A549 (cell line): ENCODE measurements around the gene APOC3. TPM values are rescaled to one million over a fixed set of nuclear protein-coding genes. Genes with fewer than 3 reads are reported as not detected.

Experiments
- ATAC-seq, 2 experiments: fragments of 200-7000 bp in 1 of 2; fragments of >200 bp in 1 of 2; cut with Nextera tagmentation in 1 of 2; cut with Tn5 transposase in 1 of 2; 3 replicates each; pipeline versions ENCODE4 v1.8.0 to v1.9.1; 2018 to 2020; ENCODE audit warnings: mild to moderate bottlenecking in 1 of 2, moderate library complexity in 1 of 2
- CTCF ChIA-PET: fragments of 300-600 bp; sonication (Branson Sonifier 250); formaldehyde crosslinking; extraction: SDS; loops from one replicate; lab custom pipeline; 2021; ENCODE audit warnings: antibody characterized with exemption, inconsistent platforms; lab: Yijun Ruan, JAX
- POLR2A ChIA-PET: fragments of 350-600 bp; formaldehyde crosslinking; extraction: SDS; loops from one replicate; lab custom pipeline; 2021; ENCODE audit warnings: antibody characterized with exemption, inconsistent platforms; lab: Yijun Ruan, JAX
- DNase-seq, 2 experiments: peaks; one replicate each; pipeline versions ENCODE4 v3.0.0 to v3.0.0-alpha.2; 2011 to 2016; ENCODE audit warnings: low read depth in 1 of 2, low spot score in 1 of 2
- FAIRE-seq: peaks from 2 replicates; lab custom pipeline; 2011; peaks lifted over from hg19 to GRCh38; lab: Jason Lieb, UNC
- H3K27ac ChIP-seq, 2 experiments: fragments of >200 bp; sonication (Bioruptor Twin); formaldehyde crosslinking; 3 replicates each; pipeline ENCODE4 v1.5.1; 2016 to 2017
- H3K4me1 ChIP-seq: fragments of >200 bp; sonication (Bioruptor Twin); formaldehyde crosslinking; 3 replicates; pipeline ENCODE4 v1.6.1; 2016
- H3K4me2 ChIP-seq: fragments of >200 bp; sonication (Bioruptor Twin); formaldehyde crosslinking; 3 replicates; pipeline ENCODE4 v1.6.1; 2016
- H3K4me3 ChIP-seq: fragments of >200 bp; sonication (Bioruptor Twin); formaldehyde crosslinking; 3 replicates; pipeline ENCODE4 v1.5.1; 2016
- H3K9me3 ChIP-seq: fragments of >200 bp; sonication (Bioruptor Twin); formaldehyde crosslinking; 3 replicates; pipeline ENCODE4 v1.6.1; 2016
- ATOH8 ChIP-seq: fragments of 250-450 bp; sonication (Bioruptor Pico); IDR thresholded peaks from 2 replicates; pipeline ENCODE4 v1.5.0; 2020; ENCODE audit warnings: low read depth, mild to moderate bottlenecking, moderate library complexity
- BHLHE40 ChIP-seq: IDR thresholded peaks from 2 replicates; pipeline ENCODE4 v1.6.1; 2012; ENCODE audit warnings: low read depth, low read length, inconsistent platforms
- CBX8 ChIP-seq: fragments of 200-600 bp; sonication (generic); IDR thresholded peaks from 2 replicates; pipeline ENCODE4 v1.6.1; 2016
- CTCF ChIP-seq: fragments of >200 bp; sonication (Bioruptor Twin); formaldehyde crosslinking; IDR thresholded peaks from 3 replicates; pipeline ENCODE4 v1.5.1; 2016
- FOSB ChIP-seq: fragments of 250-450 bp; sonication (Bioruptor Pico); IDR thresholded peaks from 2 replicates; pipeline ENCODE4 v1.5.0; 2020; ENCODE audit warnings: mild to moderate bottlenecking, moderate library complexity
- FOSL2 ChIP-seq, 2 experiments: fragments of 450-650 bp in 1 of 2; fragments of >200 bp in 1 of 2; sonication (Bioruptor Twin) in 1 of 2; formaldehyde crosslinking; IDR thresholded peaks; 2 replicates each; pipeline versions ENCODE4 v1.5.0 to v1.6.1; 2016 to 2020; ENCODE audit warnings: mild to moderate bottlenecking in 1 of 2, moderate library complexity in 1 of 2
- FOXS1 ChIP-seq: fragments of 250-450 bp; sonication (Bioruptor Pico); IDR thresholded peaks from 2 replicates; pipeline ENCODE4 v1.5.0; 2020; ENCODE audit warnings: mild to moderate bottlenecking, moderate library complexity
- HDAC2 ChIP-seq: fragments of 200-600 bp; sonication (generic); IDR thresholded peaks from 2 replicates; pipeline ENCODE4 v1.6.1; 2016
- HEYL ChIP-seq: fragments of 250-450 bp; sonication (Bioruptor Pico); IDR thresholded peaks from 2 replicates; pipeline ENCODE4 v1.8.0; 2021; ENCODE audit warnings: mild to moderate bottlenecking, moderate library complexity
- JUN ChIP-seq, 2 experiments: fragments of >200 bp; sonication (Bioruptor Twin); formaldehyde crosslinking; IDR thresholded peaks; 2 replicates in 1 of 2; 3 replicates in 1 of 2; pipeline ENCODE4 v1.6.1; 2016 to 2017
- KDM5A ChIP-seq: fragments of 200-600 bp; sonication (generic); IDR thresholded peaks from 2 replicates; pipeline ENCODE4 v1.6.1; 2016; ENCODE audit warnings: antibody characterized with exemption, mild to moderate bottlenecking
- MAX ChIP-seq: IDR thresholded peaks from 2 replicates; pipeline ENCODE4 v1.6.1; 2012
- MYC ChIP-seq: IDR thresholded peaks from 2 replicates; pipeline ENCODE4 v1.6.1; 2012; ENCODE audit warnings: mild to moderate bottlenecking, inconsistent platforms, low read length, improper control_type of control experiment, borderline replicate concordance
- NFE2L2 ChIP-seq: fragments of 150-350 bp; conservative IDR thresholded peaks from 2 replicates; pipeline ENCODE4 v1.6.1; 2014; ENCODE audit warnings: low read length
- PBX3 ChIP-seq: IDR thresholded peaks from 2 replicates; pipeline ENCODE4 v1.6.1; 2012
- POLR2AphosphoS2 ChIP-seq: conservative IDR thresholded peaks from 2 replicates; pipeline ENCODE4 v1.6.1; 2012; ENCODE audit warnings: low read length, improper control_type of control experiment, inconsistent platforms
- RAD21 ChIP-seq, 2 experiments: fragments of >200 bp in 1 of 2; sonication (Bioruptor Twin) in 1 of 2; formaldehyde crosslinking in 1 of 2; IDR thresholded peaks in 1 of 2; conservative IDR thresholded peaks in 1 of 2; 2 replicates in 1 of 2; 3 replicates in 1 of 2; pipeline ENCODE4 v1.6.1; 2012 to 2018; ENCODE audit warnings: inconsistent platforms in 1 of 2
- RARB ChIP-seq: fragments of 250-450 bp; sonication (Bioruptor Pico); IDR thresholded peaks from 2 replicates; pipeline ENCODE4 v1.8.0; 2021; ENCODE audit warnings: mild to moderate bottlenecking, moderate library complexity
- RNF2 ChIP-seq: fragments of 200-600 bp; sonication (generic); IDR thresholded peaks from 2 replicates; pipeline ENCODE4 v1.6.1; 2016; ENCODE audit warnings: low read depth, mild to moderate bottlenecking, antibody characterized with exemption, moderate library complexity, borderline replicate concordance
- SMC3 ChIP-seq: fragments of >200 bp; sonication (Bioruptor Twin); formaldehyde crosslinking; IDR thresholded peaks from 3 replicates; pipeline ENCODE4 v1.6.1; 2018; ENCODE audit warnings: inconsistent platforms
- ZFP36 ChIP-seq: fragments of 450-650 bp; IDR thresholded peaks from 2 replicates; pipeline ENCODE4 v1.6.1; 2014; ENCODE audit warnings: borderline replicate concordance; ENCODE audit not compliant: partially characterized antibody
- WGBS: methylation state at CpG from one replicate; pipeline ENCODE4 v1.1.6; 2017; ENCODE audit errors: missing lambda C conversion rate; 5-methylcytosine and 5-hydroxymethylcytosine counted together
- polyA plus RNA-seq, 4 experiments: library from polyadenylated mRNA; depleted of rRNA in 3 of 4; stranded (reverse); fragments of >200 nt; fragmentation: RNase III in 1 of 4; extraction: RNeasy Plus Mini Kit Qiagen cat#74134 plus additional on column Dnase treatment in 1 of 4; gene quantifications; 2 replicates in 3 of 4; 3 replicates in 1 of 4; pipeline ENCODE4 v1.2.3, GENCODE V29; 2011 to 2017

Gene APOC3
- polyA plus RNA-seq, 2 of the 4 experiments (the other 2 are of a cell fraction) = not detected

GRCh38 chr11:116790167-116791001 is 39.3 kb upstream of the APOC3 start:
- ChIA-PET CTCF (interaction anchor here (0.7 to 8.8 kb wide), 37 partner anchors 8 to 440 kb away, joined by 3 to 114 read pairs (median 4); partner anchors contain the start of genes APOA1, APOC3 and PAFAH1B2), POLR2A (interaction anchor here (1.5 to 2.2 kb wide), 2 partner anchors 45 to 442 kb away, joined by 3 to 10 read pairs; partner anchors contain the start of genes PCSK7 and RNF214)
- no peak for FAIRE-seq
- no peak for ATAC-seq
- Histone ChIP-seq H3K4me2 (no peak overlapping the region; the same call in 2 of the 3 replicates), H3K9me3 (no peaks in the 10 kb centered on the region), H3K4me3 (no peak overlapping the region), H3K27ac (no peak overlapping the region), H3K4me1 (peaks cover 10% of the 10 kb centered on the region; the same call in 1 of the 3 replicates)
- no peak for DNase-seq
- no peak for TF ChIP-seq MAX
- no peak for TF ChIP-seq RAD21 (conservative IDR thresholded peaks at IDR 0.05 in 1 of 2, IDR thresholded peaks at IDR 0.05 in 1 of 2)
- no peak for TF ChIP-seq FOSB (CRISPR knock-in tag)
- no peak for TF ChIP-seq ZFP36
- no peak for TF ChIP-seq RARB (CRISPR knock-in tag)
- no peak for TF ChIP-seq FOXS1 (CRISPR knock-in tag)
- TF ChIP-seq CTCF = no peak
- no peak for TF ChIP-seq HDAC2
- TF ChIP-seq BHLHE40 = no peak
- TF ChIP-seq RNF2 = no peak
- no peak for TF ChIP-seq ATOH8 (CRISPR knock-in tag)
- no peak for TF ChIP-seq FOSL2 (IDR thresholded peaks at IDR 0.05)
- no peak for TF ChIP-seq FOSL2 (CRISPR knock-in tag; IDR thresholded peaks at IDR 0.05)
- no peak for TF ChIP-seq HEYL
- TF ChIP-seq NFE2L2 = no peak
- TF ChIP-seq JUN (IDR thresholded peaks at IDR 0.05) = no peak
- no peak for TF ChIP-seq MYC
- WGBS = 90% methylated on average over 20 of the region's 53 CpGs

- DNase-seq = peak; percentile 49 to 79
These were observed 38.5 kb upstream of the APOC3 start for GRCh38 chr11:116791002-116791812.

More at GRCh38 chr11:116791002-116791812, 38.5 kb upstream of the APOC3 start:
- CTCF ChIA-PET = interaction anchor here (0.5 to 8.8 kb wide), 38 partner anchors 8 to 439 kb away, joined by 3 to 114 read pairs (median 4); partner anchors contain the start of genes APOA1, APOC3 and PAFAH1B2
- peak; percentile 68 to 85 for ATAC-seq
- Histone ChIP-seq H3K27ac (peak overlapping the region; percentile 26 to 66; a peak in 2 of 6 replicates), H3K4me3 (no peak overlapping the region), H3K4me2 (peak overlapping the region; percentile 73)
- TF ChIP-seq KDM5A (no peak), RAD21 (conservative IDR thresholded peaks at IDR 0.05 in 1 of 2, IDR thresholded peaks at IDR 0.05 in 1 of 2) (peak; percentile 64 to 69), SMC3 (peak; percentile 74), ZFP36 (no peak), POLR2AphosphoS2 (no peak), CBX8 (no peak), CTCF (peak; percentile 69), PBX3 (no peak)
- TF ChIP-seq, all 56 proteins: peak for 3
- peaks cover 10% of the 10 kb centered on the region; the same call in 1 of the 3 replicates for H3K4me1 ChIP-seq
- POLR2A ChIA-PET = interaction anchor here (0.6 to 2.2 kb wide), 3 partner anchors 45 to 441 kb away, joined by 3 to 10 read pairs (median 3); partner anchors contain the start of genes PCSK7 and RNF214
- no peaks in the 10 kb centered on the region for H3K9me3 ChIP-seq
- 42% methylated on average over 7 of the region's 31 CpGs for WGBS
- no peak for FAIRE-seq
